ENCODE measurements around the gene SUGCT. TPM values are rescaled to one million over a fixed set of nuclear protein-coding genes. Genes with fewer than 3 reads are reported as not detected.

Gene SUGCT
- total and polyA plus RNA-seq, 2 of the 8 experiments (the other 6 are each of a cell fraction or from before 2014, with no cell fraction given), result 2.8 to 5.4 TPM

DNA sequence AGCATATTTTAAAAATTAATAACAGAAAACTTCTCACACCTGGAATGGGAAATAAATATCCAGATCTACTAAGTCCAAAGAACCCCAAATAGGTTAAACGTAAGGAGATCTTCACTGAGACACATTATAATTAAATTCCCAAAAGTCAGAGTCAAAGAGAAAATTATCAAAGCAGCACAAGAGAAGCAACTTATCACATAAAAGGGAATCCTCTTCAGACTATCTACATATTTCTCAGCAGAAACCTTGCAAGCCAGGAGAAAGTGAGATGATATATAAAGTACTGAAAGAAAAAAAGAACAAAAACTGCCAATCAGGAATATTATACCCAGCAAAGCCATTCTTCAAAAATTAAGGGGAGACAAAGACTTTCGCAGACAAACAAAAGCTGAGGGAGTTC lies 756.4 kb downstream of the SUGCT start:
- H3K4me2 ChIP-seq (ENCODE audit: insufficient read depth in 1 of 2, low read depth in 2 of 2, low read length in 2 of 2), result no peak overlapping the region
- H3K9ac ChIP-seq (replicated peaks in 1 of 4; ENCODE audit: extremely low read depth in 1 of 4, low read depth in 3 of 4, low read length in 3 of 4), result no peak overlapping the region
- H3K36me3 ChIP-seq (ENCODE audit: control insufficient read depth in 2 of 4, insufficient read depth in 4 of 4, low read length in 3 of 4), result no peaks in the 10 kb centered on the region
- DNase-seq (ENCODE audit: low read depth in 1 of 2, low spot score in 2 of 2) (no peak), FAIRE-seq (no peak)
- no peak overlapping the region for H2BK120ac ChIP-seq (replicated peaks; ENCODE audit: low read depth, low read length)
- H4K20me1 ChIP-seq (replicated peaks in 1 of 2; ENCODE audit: control insufficient read depth in 1 of 2, insufficient read depth in 2 of 2, low read length in 2 of 2), result no peaks in the 10 kb centered on the region
- no peak overlapping the region for H4K8ac ChIP-seq (ENCODE audit: extremely low read depth, insufficient read depth, low read length)
- ChIA-PET CTCF (ENCODE audit: partially characterized antibody) (interaction anchor here (1.4 kb wide), 1 partner anchor 9 kb away, joined by 3 read pairs; no protein-coding TSS in a partner anchor), POLR2A (ENCODE audit: partially characterized antibody) (no interaction called here)
- no peak overlapping the region for H3K18ac ChIP-seq (ENCODE audit: extremely low read depth, low read length)
- H3K79me1 ChIP-seq (ENCODE audit: low read depth, low read length), result no peaks in the 10 kb centered on the region
- no peaks in the 10 kb centered on the region for H3K23me2 ChIP-seq (ENCODE audit: low read depth, low read length)
- H3K56ac ChIP-seq (replicated peaks; ENCODE audit: insufficient read length, low read depth, low read length), result no peak overlapping the region
- H3K4ac ChIP-seq (replicated peaks; ENCODE audit: insufficient read length, low read depth, low read length), result no peak overlapping the region
- no peak overlapping the region for H2AFZ ChIP-seq (ENCODE audit: low read length)
- no peak overlapping the region for H4K91ac ChIP-seq (replicated peaks; ENCODE audit: insufficient read length, low read length)
- H3K23ac ChIP-seq (ENCODE audit: insufficient read length), result no peak overlapping the region
- H3K4me3 ChIP-seq (ENCODE audit: extremely low read depth in 1 of 4, insufficient read depth in 2 of 4, low read depth in 3 of 4, low read length in 4 of 4), result no peak overlapping the region
- no peaks in the 10 kb centered on the region for H3K79me2 ChIP-seq (ENCODE audit: control insufficient read depth in 1 of 2, insufficient read depth in 2 of 2, low read length in 2 of 2)
- H2BK12ac ChIP-seq (ENCODE audit: low read depth, low read length), result no peak overlapping the region
- no peaks in the 10 kb centered on the region for H3K4me1 ChIP-seq (replicated peaks in 1 of 4; ENCODE audit: control insufficient read depth in 3 of 4, insufficient read depth in 4 of 4, low read length in 3 of 4)
- peaks cover 0 to 3% of the 10 kb centered on the region in 2 experiments; a peak in 1 of 4 replicates for H3K9me3 ChIP-seq (ENCODE audit: insufficient read depth in 2 of 2, low read depth in 1 of 2, low read length in 1 of 2)
- no peak overlapping the region for H3K14ac ChIP-seq (ENCODE audit: insufficient read length)
- H2BK20ac ChIP-seq (ENCODE audit: low read length), result no peak overlapping the region
- WGBS, 2 experiments (ENCODE audit: extremely low coverage in 1 of 2, insufficient coverage in 1 of 2, insufficient read length in 1 of 2, insufficient replicate concordance in 2 of 2, low coverage in 1 of 2, low lambda C conversion rate in 2 of 2, missing lambda C conversion rate in 1 of 2), result 97% methylated on average over 2 of the region's 2 CpGs; no CpG with 5 or more reads in 1 of the 2 experiments
- H2BK15ac ChIP-seq (ENCODE audit: low read length), result no peak overlapping the region
- H4K5ac ChIP-seq (ENCODE audit: insufficient read length, low read depth, low read length), result no peak overlapping the region
- H3K27me3 ChIP-seq (replicated peaks in 1 of 4; ENCODE audit: control insufficient read depth in 3 of 4, extremely low read depth in 1 of 4, insufficient read depth in 3 of 4, low read length in 3 of 4), result no peaks in the 10 kb centered on the region
- H2BK5ac ChIP-seq (ENCODE audit: low read depth, low read length), result no peak overlapping the region
- no peak overlapping the region for H3K27ac ChIP-seq (ENCODE audit: low read depth, low read length)
- TF ChIP-seq, protein P1, sequence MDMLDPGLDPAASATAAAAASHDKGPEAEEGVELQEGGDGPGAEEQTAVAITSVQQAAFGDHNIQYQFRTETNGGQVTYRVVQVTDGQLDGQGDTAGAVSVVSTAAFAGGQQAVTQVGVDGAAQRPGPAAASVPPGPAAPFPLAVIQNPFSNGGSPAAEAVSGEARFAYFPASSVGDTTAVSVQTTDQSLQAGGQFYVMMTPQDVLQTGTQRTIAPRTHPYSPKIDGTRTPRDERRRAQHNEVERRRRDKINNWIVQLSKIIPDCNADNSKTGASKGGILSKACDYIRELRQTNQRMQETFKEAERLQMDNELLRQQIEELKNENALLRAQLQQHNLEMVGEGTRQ (IDR thresholded peaks at IDR 0.05; ENCODE audit: low read length), result no peak
- TF ChIP-seq GABPA (IDR thresholded peaks at IDR 0.05; ENCODE audit: borderline replicate concordance, insufficient read depth, low read length), result no peak
- H2AK5ac ChIP-seq (ENCODE audit: low read depth, low read length), result no peak overlapping the region
